KOPT-K1 (cell line): ENCODE measurements around the gene CTDP1.
"Not testable (repeated sequence)": the region's sequence is repeated elsewhere in the genome, so short reads cannot be mapped to it uniquely, and the experiment has no call there.

Experiments
- H3K27ac ChIP-seq: fragments of 200-600 bp; sonication (generic); 2 replicates; pipeline ENCODE4 v1.5.1; 2016; ENCODE audit warnings: antibody characterized with exemption, mild to moderate bottlenecking, low read depth, low read length; ENCODE audit not compliant: poor library complexity, severe bottlenecking
- H3K36me3 ChIP-seq: fragments of 200-600 bp; sonication (generic); 2 replicates; pipeline ENCODE4 v1.5.1; 2017; ENCODE audit warnings: antibody characterized with exemption, mild to moderate bottlenecking, low read length, moderate library complexity; ENCODE audit not compliant: insufficient read depth
- H3K9me3 ChIP-seq: fragments of 200-600 bp; sonication (generic); 2 replicates; pipeline ENCODE4 v1.5.1; 2017; ENCODE audit warnings: antibody characterized with exemption, low read length, mild to moderate bottlenecking; ENCODE audit not compliant: insufficient read depth, poor library complexity, severe bottlenecking

CTDP1 gene

GRCh38 chr18:79717555-79718074, 38.0 kb downstream of the CTDP1 start:
- H3K9me3 ChIP-seq = no peaks in the 10 kb centered on the region
- H3K27ac ChIP-seq = no peak overlapping the region
- H3K36me3 ChIP-seq = peaks cover 99% of the 10 kb centered on the region

DNA sequence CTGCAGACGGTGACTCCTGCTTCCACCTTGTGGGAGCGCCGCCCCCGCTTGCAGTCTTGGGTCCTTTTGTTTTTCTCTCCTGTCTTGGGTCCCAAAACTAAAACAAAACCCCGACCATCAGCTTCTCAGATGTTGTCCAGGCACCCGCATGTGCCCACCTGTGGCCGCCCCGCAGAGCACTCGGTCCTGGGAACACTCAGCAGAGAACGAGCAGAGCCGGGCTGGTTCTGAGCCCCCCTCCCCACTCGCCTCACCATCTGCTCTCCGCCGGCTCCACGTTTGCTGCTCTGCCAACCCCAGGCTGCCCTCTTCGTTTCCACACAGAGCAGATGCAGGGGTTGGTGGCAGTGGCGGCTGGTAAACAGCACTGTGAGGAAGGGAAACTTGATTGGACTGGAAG, 38.5 kb downstream of the CTDP1 start:
- H3K36me3 ChIP-seq = peaks cover 99% of the 10 kb centered on the region
- H3K27ac ChIP-seq = no peak overlapping the region

DNA sequence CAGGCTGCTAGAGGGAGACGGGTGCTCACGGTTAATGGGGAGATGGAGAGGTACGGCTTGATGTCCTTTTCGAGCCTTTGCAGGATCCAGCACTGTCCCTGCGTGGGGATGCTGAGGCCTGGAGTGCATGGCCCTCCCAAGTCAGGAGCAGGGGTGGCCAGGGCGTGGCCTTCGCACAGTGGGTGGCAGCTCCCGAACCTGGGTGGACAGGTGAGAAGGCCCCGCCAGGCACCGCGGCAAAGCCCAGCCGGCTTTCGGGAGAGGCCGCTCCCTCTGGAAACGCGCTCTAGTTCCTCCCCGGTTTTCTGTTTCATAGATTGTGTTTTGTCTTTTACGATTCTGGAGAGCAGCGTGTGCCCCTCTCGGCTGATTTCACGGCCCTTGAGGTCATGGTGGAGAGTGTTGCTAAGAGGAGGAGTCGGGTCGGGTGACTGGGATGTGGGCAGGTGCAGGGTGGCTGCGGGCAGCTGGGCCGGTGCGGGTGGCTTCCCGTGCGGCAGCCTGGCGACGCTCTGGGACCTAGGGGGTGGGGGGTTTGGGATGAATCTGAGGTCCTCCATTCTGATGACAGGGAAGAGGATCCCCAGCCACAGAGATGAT, 39.4 kb downstream of the CTDP1 start:
- H3K36me3 ChIP-seq = peaks cover 99% of the 10 kb centered on the region
- no peaks in the 10 kb centered on the region for H3K9me3 ChIP-seq

More for the DNA sequence above, 38.5 kb downstream of the CTDP1 start:
- H3K9me3 ChIP-seq = no peaks in the 10 kb centered on the region

GRCh38 chr18:79719478-79720358, 40.1 kb downstream of the CTDP1 start:
- H3K36me3 ChIP-seq = peaks cover 99% of the 10 kb centered on the region
- not testable (repeated sequence) for H3K9me3 ChIP-seq, H3K27ac ChIP-seq

More for the DNA sequence above, 39.4 kb downstream of the CTDP1 start:
- no peak overlapping the region for H3K27ac ChIP-seq

GRCh38 chr18:79720359-79720733, 40.7 kb downstream of the CTDP1 start:
- Histone ChIP-seq H3K9me3 (no peaks in the 10 kb centered on the region), H3K36me3 (peaks cover 99% of the 10 kb centered on the region), H3K27ac (no peak overlapping the region)

DNA sequence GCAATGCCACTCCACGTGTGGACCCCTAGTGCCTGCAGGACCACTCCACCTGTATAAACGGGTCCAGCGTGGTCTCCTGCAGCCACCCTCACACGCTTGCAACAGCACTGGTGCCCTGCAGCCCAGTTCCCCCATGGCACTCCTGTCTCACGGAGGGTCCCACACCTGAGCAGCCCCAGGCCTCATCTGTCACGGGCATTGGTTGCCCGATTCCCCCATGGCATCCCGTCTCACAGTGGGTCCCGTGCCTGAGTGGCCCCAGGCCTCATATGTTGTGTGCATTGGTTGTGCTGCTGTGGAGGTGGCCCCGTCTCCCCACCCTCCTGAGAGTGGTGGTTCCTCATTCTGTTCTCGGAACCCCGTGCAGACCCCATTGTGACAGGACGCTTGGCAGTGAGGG, 43.4 kb downstream of the CTDP1 start:
- Histone ChIP-seq H3K27ac (no peak overlapping the region), H3K36me3 (peaks cover 99% of the 10 kb centered on the region), H3K9me3 (no peaks in the 10 kb centered on the region)

DNA sequence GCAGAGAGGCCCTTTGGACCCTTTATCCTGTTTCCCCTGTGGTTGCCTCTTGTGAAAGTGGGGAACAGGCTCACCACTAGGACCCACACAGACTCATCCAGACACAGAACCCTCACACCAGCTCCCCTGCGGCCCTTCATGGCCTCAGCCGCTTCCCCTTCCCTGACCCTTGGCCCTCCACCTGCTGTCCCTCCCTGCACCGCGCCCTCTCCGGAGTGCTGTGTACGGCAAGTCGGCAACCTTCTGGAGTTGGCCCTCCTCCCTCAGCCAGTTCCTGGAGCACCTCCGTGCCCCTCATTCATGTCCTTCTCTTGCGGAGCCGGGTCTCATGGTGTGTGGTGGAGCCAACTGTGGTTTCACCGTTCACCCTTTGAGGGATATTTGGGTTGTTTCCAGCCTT, 44.0 kb downstream of the CTDP1 start:
- no peak overlapping the region for H3K27ac ChIP-seq
- H3K36me3 ChIP-seq = peaks cover 99% of the 10 kb centered on the region
- no peaks in the 10 kb centered on the region for H3K9me3 ChIP-seq

DNA sequence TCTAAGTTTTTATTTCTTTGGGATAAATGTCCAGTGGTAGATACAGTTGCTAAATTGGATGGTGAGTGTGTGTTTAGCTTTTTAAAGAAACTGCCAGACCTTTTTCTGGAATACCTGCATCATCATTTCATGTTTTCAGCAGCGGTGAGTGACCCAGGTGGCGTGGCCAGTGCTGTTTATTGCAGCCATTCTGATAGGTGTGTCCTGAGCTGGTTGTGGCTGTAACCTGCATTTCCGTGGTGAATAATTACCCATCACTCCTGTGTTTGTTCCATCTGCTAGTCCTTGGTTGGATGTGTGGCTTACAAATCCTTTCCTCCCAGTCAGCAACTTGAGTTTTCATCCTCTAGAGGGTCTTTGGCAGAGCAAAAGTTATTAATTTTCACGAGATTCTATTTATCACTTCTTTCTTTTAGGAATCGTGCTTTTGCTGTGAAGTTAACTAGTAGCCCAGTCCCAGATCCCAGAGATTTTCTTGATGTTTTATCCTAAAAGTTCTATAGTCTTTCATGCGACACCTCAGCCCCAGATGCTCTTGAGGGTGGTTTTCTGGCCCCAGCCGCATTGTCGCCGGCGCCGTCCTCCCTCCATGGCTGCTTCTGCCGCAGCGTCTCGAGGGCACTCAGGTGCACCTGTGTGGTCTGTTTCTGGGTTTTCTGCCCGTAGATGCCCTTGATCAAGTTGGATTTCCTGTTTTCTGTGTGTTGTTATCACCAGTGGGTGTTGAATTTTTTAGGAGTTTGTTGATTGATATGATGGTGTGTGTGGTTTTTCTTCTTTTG, 44.9 kb downstream of the CTDP1 start:
- H3K27ac ChIP-seq = no peak overlapping the region
- H3K36me3 ChIP-seq = peaks cover 99% of the 10 kb centered on the region
- no peaks in the 10 kb centered on the region for H3K9me3 ChIP-seq

- Histone ChIP-seq H3K9me3 (no peaks in the 10 kb centered on the region), H3K27ac (no peak overlapping the region), H3K36me3 (peaks cover 99% of the 10 kb centered on the region)
These were observed 45.9 kb downstream of the CTDP1 start for GRCh38 chr18:79725486-79725885.

GRCh38 chr18:79726721-79727120, 47.1 kb downstream of the CTDP1 start:
- Histone ChIP-seq H3K9me3 (peaks cover 7% of the 10 kb centered on the region), H3K27ac (no peak overlapping the region), H3K36me3 (peaks cover 100% of the 10 kb centered on the region)

- Histone ChIP-seq H3K27ac (no peak overlapping the region), H3K9me3 (peaks cover 7% of the 10 kb centered on the region), H3K36me3 (peaks cover 100% of the 10 kb centered on the region)
These were observed 47.6 kb downstream of the CTDP1 start for GRCh38 chr18:79727211-79727610.

DNA sequence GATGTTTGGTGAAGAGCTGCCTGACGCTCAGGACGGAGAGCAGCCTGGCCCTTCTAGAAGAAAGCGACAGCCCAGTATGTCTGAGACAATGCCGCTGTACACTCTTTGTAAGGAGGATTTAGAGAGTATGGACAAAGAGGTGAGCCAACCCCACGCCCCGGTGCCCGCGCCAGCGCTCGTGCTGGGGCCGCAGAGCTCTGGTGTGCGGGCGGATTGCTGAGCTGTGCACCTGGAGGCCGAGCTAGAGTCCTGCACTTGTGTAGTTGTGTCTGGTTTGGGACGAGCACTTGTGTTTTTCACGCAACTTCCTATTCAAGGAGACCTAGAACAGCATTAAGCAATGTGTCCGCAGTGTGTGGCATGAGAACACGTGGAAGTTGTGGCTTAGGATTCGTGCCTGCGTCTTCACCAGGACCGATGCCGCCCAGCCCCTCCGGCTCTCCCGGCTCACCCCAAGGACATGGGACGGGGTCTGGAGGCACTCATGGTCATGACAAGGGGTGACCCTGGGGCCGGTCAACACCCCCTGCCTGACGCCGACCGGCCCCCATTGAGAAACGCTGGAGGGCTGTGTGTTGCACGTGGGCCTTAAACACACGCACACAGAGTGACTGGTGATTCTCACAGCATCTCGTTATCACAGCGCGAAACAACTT, 49.5 kb downstream of the CTDP1 start:
- peaks cover 95% of the 10 kb centered on the region for H3K36me3 ChIP-seq
- H3K9me3 ChIP-seq = peaks cover 7% of the 10 kb centered on the region
- no peak overlapping the region for H3K27ac ChIP-seq

GRCh38 chr18:79729611-79730010, 50.0 kb downstream of the CTDP1 start:
- H3K36me3 ChIP-seq = peaks cover 95% of the 10 kb centered on the region
- peaks cover 7% of the 10 kb centered on the region for H3K9me3 ChIP-seq
- H3K27ac ChIP-seq = no peak overlapping the region

GRCh38 chr18:79730804-79731203, 51.2 kb downstream of the CTDP1 start:
- Histone ChIP-seq H3K9me3 (peaks cover 7% of the 10 kb centered on the region), H3K27ac (no peak overlapping the region), H3K36me3 (peaks cover 95% of the 10 kb centered on the region)
